ENCODE measurements around the gene DKK3.

The DKK3 gene

DNA sequence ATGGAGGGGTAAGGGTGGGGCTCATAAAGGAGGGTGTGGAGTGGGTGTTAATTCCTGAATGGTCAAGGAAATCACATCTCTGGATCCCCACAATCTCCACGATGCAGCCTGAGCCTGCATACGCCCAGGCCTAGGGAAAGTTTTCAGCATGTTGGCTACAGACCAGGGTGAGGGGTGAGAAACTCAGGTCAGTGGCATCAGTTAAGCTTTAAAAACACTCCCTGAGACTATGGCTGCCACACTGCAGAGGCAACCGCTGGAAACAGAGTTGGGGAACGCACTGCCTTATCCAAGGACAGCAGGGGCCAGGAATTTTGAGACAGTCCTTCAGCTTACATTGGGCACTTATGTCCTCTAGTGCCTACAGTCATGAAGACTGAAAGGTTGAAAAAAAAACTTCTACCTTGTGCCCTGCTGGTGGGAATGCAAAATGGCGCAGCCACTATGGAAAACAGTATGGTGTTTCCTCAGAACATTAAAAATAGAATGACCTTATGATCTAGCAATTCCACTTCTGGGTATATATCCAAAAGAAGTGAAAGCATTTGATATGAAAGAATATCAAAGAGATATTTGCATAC lies 19.7 kb downstream of the DKK3 start:
- H3K4me3 Mint-ChIP-seq = no peak overlapping the region
- H3K4me1 Mint-ChIP-seq = peaks cover 6% of the 10 kb centered on the region
- H3K27me3 Mint-ChIP-seq (ENCODE audit: low read depth) = peaks cover under 1% of the 10 kb centered on the region
- H3K36me3 Mint-ChIP-seq (ENCODE audit: low read depth) = peaks cover 11% of the 10 kb centered on the region
- no peaks in the 10 kb centered on the region for H3K9me3 Mint-ChIP-seq
- no peak overlapping the region for H3K27ac Mint-ChIP-seq
- TF ChIP-seq, protein P1, sequence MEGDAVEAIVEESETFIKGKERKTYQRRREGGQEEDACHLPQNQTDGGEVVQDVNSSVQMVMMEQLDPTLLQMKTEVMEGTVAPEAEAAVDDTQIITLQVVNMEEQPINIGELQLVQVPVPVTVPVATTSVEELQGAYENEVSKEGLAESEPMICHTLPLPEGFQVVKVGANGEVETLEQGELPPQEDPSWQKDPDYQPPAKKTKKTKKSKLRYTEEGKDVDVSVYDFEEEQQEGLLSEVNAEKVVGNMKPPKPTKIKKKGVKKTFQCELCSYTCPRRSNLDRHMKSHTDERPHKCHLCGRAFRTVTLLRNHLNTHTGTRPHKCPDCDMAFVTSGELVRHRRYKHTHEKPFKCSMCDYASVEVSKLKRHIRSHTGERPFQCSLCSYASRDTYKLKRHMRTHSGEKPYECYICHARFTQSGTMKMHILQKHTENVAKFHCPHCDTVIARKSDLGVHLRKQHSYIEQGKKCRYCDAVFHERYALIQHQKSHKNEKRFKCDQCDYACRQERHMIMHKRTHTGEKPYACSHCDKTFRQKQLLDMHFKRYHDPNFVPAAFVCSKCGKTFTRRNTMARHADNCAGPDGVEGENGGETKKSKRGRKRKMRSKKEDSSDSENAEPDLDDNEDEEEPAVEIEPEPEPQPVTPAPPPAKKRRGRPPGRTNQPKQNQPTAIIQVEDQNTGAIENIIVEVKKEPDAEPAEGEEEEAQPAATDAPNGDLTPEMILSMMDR (IDR thresholded peaks at IDR 0.05; ENCODE audit: unreplicated experiment in 3 of 3) = no peak

DNA sequence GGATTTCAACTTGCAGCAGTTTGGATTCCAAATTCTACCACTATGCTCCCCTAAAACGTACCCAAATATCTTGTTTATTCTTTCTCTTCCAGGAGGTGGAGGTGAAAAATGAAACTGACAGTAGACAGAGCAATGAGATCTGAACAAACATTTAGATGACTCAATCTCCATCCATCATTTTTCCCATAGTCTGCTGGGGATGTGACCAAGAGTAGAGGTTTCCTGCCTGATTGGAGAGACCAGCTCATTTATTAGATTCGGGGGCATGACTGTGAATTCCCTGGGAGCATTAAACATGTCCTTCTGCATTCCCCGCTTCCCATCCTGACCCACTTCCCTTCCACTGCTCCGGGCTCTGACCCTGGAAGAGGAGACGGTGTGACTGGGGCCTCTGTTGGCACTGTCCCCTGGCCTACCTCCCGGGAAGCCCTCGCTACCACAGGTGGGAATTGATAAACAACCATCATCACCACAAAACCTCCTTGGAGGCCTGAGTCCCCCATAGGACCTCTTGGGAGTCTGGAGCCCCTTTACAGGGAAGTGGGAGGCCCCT lies 20.3 kb downstream of the DKK3 start:
- peaks cover 6% of the 10 kb centered on the region for H3K4me1 Mint-ChIP-seq
- peak overlapping the region in 1 of 3 experiments; percentile 31 for H3K27ac Mint-ChIP-seq
- H3K27me3 Mint-ChIP-seq (ENCODE audit: low read depth) = no peaks in the 10 kb centered on the region
- TF ChIP-seq, protein P1 (IDR thresholded peaks at IDR 0.05; ENCODE audit: unreplicated experiment in 3 of 3) = no peak
- H3K36me3 Mint-ChIP-seq (ENCODE audit: low read depth) = peaks cover 11% of the 10 kb centered on the region
- H3K9me3 Mint-ChIP-seq = no peaks in the 10 kb centered on the region
- H3K4me3 Mint-ChIP-seq = no peak overlapping the region

DNA sequence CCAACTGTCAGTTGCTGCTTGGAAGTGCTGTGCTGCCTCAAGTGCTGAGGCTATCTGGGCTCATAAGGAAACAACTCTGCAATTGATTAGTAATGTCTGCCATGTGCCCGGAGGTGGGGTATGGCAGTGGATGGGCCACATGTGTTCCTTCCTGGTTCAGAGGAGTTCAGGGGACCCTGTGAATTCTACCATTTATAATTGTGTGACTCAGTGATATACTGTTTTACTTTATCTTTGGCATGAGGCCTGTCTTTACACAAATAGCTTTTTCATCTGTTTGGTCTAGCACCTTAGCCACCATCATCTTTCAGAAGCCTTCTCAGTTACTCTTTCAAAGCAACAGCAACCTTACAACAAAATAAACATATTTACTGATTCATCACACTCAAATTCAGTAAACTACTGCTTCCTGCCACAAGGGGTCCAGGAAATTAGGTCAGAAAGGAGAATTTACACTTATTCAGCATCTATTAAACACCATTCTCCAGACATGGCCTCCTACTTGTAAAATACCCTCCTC lies 20.9 kb downstream of the DKK3 start:
- peaks cover 6% of the 10 kb centered on the region for H3K4me1 Mint-ChIP-seq
- H3K9me3 Mint-ChIP-seq = no peaks in the 10 kb centered on the region
- H3K36me3 Mint-ChIP-seq (ENCODE audit: low read depth) = peaks cover 11% of the 10 kb centered on the region
- peak overlapping the region in 1 of 3 experiments; percentile 31 for H3K27ac Mint-ChIP-seq
- TF ChIP-seq, protein P1 (IDR thresholded peaks at IDR 0.05; ENCODE audit: unreplicated experiment in 3 of 3) = peak in 2 of 3 experiments; percentile 23 to 33
- peaks cover under 1% of the 10 kb centered on the region for H3K27me3 Mint-ChIP-seq (ENCODE audit: low read depth)
- no peak overlapping the region for H3K4me3 Mint-ChIP-seq

DNA sequence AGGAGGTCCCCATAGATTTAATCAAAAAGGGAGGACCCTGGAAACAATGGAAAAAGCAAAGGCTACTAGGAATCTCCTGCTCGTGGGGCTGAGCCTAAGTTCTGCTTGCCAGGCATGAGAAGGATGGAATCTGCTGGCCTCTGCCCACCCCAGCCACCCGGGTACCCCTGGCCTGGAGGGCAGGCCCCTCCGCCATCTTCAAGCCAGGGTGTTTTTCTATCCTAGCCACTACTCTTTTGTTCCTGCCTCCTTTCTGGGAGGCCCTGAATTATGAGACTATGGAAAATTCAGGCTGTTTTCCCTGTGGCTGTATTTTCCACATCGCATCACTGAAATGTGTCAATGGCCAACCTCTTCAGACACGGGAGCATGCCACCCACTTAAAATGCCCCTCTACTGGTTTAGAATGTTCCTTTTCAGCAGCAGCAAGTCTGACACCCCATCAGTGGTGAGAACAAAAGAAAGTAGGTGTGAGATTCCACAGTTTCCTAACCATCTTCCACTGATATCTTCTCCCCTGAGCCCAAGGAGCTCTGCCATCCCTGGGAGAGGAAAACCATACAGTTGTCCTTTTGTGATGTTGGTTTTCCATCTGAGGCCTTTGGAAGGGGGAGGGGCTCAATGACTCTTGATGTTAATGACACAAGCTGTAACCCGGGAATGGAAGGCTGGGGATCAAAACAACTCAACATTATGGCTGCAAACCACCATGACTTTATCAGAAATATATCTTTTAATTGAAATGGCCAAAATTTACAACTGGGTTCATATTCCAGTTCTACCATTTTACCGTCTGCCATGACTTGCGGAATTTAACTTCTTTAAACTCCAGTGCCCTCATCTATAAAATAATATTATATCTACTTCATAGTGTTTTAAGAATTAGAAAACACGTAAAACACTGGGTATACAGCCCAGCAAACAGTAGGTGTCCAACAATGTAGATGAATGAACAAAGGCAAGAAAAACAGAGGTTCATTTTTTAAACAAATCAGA lies 22.2 kb downstream of the DKK3 start:
- Mint-ChIP-seq H3K36me3 (ENCODE audit: low read depth) (peaks cover 5% of the 10 kb centered on the region), H3K27ac (no peak overlapping the region), H3K4me1 (peaks cover 15% of the 10 kb centered on the region)

DNA sequence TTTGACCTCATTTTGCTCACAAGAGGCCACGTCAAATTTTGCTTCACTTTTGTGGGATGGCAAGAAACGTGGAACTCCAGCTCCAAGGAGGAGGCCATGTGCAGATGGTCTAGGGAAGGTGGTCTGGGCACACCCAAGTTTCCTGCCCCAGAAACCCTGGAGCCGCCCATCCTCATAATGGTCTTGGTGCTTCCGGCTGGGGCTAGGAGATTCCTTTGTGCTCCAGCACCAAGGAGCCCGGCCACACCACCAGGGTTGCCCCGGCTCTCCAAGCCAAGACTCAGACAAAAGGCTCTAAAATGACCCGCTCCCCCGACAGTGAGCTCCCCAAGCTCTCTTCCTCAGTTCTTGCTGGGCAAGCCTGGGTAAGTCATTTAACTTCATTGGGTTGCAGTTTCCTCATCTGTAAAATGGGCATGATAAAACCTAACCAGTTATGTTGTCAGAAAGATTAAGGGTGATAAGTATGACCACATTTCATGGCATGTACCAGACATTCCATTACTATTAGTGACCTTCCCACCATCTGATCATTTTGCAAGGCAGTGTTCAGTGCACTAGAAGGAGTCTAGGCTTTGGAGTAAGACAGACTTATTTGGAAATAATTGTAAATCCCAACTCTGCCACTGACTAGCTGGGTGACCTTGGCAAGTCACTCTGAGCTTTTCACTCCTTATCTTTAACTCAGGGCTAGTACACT lies 23.3 kb downstream of the DKK3 start:
- Mint-ChIP-seq H3K27me3 (ENCODE audit: low read depth) (peaks cover 4% of the 10 kb centered on the region), H3K27ac (no peak overlapping the region), H3K9me3 (no peaks in the 10 kb centered on the region), H3K4me1 (peaks cover 18% of the 10 kb centered on the region), H3K36me3 (ENCODE audit: low read depth) (no peaks in the 10 kb centered on the region), H3K4me3 (no peak overlapping the region)
- TF ChIP-seq, protein P1 (IDR thresholded peaks at IDR 0.05; ENCODE audit: unreplicated experiment in 3 of 3) = no peak

More for the DNA sequence above, 22.2 kb downstream of the DKK3 start:
- TF ChIP-seq, protein P1 (IDR thresholded peaks at IDR 0.05; ENCODE audit: unreplicated experiment in 3 of 3) = no peak
- no peaks in the 10 kb centered on the region for H3K9me3 Mint-ChIP-seq
- peaks cover 4% of the 10 kb centered on the region for H3K27me3 Mint-ChIP-seq (ENCODE audit: low read depth)
- H3K4me3 Mint-ChIP-seq = no peak overlapping the region

Measured in nephron (organoid).